Measurements from ENCODE around the gene AP1G1.

GRCh38 chr16:71681360-71681759 is 127.3 kb downstream of the AP1G1 start:
- TF ChIP-seq CTCF (conservative IDR thresholded peaks at IDR 0.05; ENCODE audit: low read length) = no peak
- TF ChIP-seq EZH2phosphoT487 (IDR thresholded peaks at IDR 0.05; ENCODE audit: borderline replicate concordance, low read depth, low read length) = no peak

Data from OCI-LY7 (cell line).